Spleen (tissue), 7 donors: Measurements from ENCODE around the gene CPE.

Experiments
- CTCF ChIP-seq, 11 experiments: fragments of 200-600 bp in 7 of 11; fragments of 450-650 bp in 4 of 11; sonication (generic) in 4 of 11; IDR thresholded peaks in 8 of 11; conservative IDR thresholded peaks in 3 of 11; 1 replicate in 7 of 11; 2 replicates in 4 of 11; pipeline versions ENCODE4 v1.4.0 to v1.8.0; 2016 to 2021; ENCODE audit warnings: antibody characterized with exemption in 11 of 11, inconsistent platforms in 4 of 11, mild to moderate bottlenecking in 1 of 11
- POLR2A ChIP-seq, 3 donors: fragments of 450-650 bp; IDR thresholded peaks; one replicate each; pipeline ENCODE4 v1.5.1; 2017; ENCODE audit warnings: antibody characterized with exemption in 3 of 3, mild to moderate bottlenecking in 1 of 3
- POLR2AphosphoS5 ChIP-seq, 3 donors: sonication (generic); formaldehyde crosslinking; IDR thresholded peaks; one replicate each; pipeline ENCODE4 v1.5.1; 2017; ENCODE audit warnings: antibody characterized with exemption in 3 of 3
- donor health status: DM: no; HTN: no; CAD: no; lungs with moderate emphysema.
- donor health status: DM: no; HTN: no; CAD: no.
- donor health status: DM: no; HTN: no; CAD: no.

- TF ChIP-seq CTCF (IDR thresholded peaks at IDR 0.05 in 8 of 11, conservative IDR thresholded peaks at IDR 0.05 in 3 of 11) (no peak), POLR2AphosphoS5 (IDR thresholded peaks at IDR 0.05) (no peak), POLR2A (IDR thresholded peaks at IDR 0.05) (no peak)
These were observed 47.5 kb downstream of the CPE start for GRCh38 chr4:165426331-165426730.
